Lung (tissue), 12 donors: ENCODE data around the gene THADA. TPM values are rescaled to one million over a fixed set of nuclear protein-coding genes. Genes with fewer than 3 reads are reported as not detected.
A peak's percentile ranks its signal among the peaks of the same experiment; 100 is the strongest.

ENCODE experiments used
- ATAC-seq: fragments of 200-7000 bp; cut with Tn5 transposase; one replicate; pipeline ENCODE4 v1.9.1; 2020; ENCODE audit warnings: moderate number of reproducible peaks; ENCODE audit not compliant: insufficient read depth, low FRiP score
- DNase-seq, 3 donors: peaks; one replicate each; pipeline ENCODE4 v3.0.0-alpha.2; 2013 to 2017
- H3K27ac ChIP-seq, 2 donors: one replicate each; pipeline ENCODE4 v1.5.1; 2013; ENCODE audit warnings: mild to moderate bottlenecking in 2 of 2, moderate library complexity in 2 of 2, control low read depth in 1 of 2, inconsistent platforms in 1 of 2, low read depth in 1 of 2, low read length in 1 of 2
- H3K27me3 ChIP-seq, 3 donors: one replicate each; pipeline ENCODE4 v1.5.1; 2013; ENCODE audit warnings: low read length in 2 of 3; ENCODE audit not compliant: control insufficient read depth in 3 of 3, insufficient read depth in 3 of 3
- H3K36me3 ChIP-seq, 4 donors: one replicate each; pipeline ENCODE4 v1.5.1; 2013; ENCODE audit warnings: low read length in 4 of 4, mild to moderate bottlenecking in 1 of 4, moderate library complexity in 1 of 4; ENCODE audit not compliant: control insufficient read depth in 4 of 4, insufficient read depth in 4 of 4
- H3K4me1 ChIP-seq, 5 donors: one replicate each; pipeline ENCODE4 v1.5.1; 2013; ENCODE audit warnings: low read length in 5 of 5, mild to moderate bottlenecking in 2 of 5, moderate library complexity in 1 of 5; ENCODE audit not compliant: control insufficient read depth in 5 of 5, insufficient read depth in 5 of 5
- H3K4me3 ChIP-seq: one replicate; pipeline ENCODE4 v1.5.1; 2013; ENCODE audit warnings: mild to moderate bottlenecking, control low read depth, moderate library complexity
- H3K9ac ChIP-seq, 2 donors: one replicate each; pipeline ENCODE4 v1.5.1; 2013; ENCODE audit warnings: low read length in 2 of 2, control low read depth in 1 of 2; ENCODE audit not compliant: insufficient read depth in 1 of 2
- H3K9me3 ChIP-seq, 4 donors: one replicate each; pipeline ENCODE4 v1.5.1; 2013; ENCODE audit warnings: low read length in 3 of 4, mild to moderate bottlenecking in 1 of 4, moderate library complexity in 1 of 4; ENCODE audit not compliant: control insufficient read depth in 4 of 4, insufficient read depth in 3 of 4
- WGBS, 2 donors: extraction: QIAGEN DNeasy Blood & Tissue Kit; methylation state at CpG; one replicate each; pipeline ENCODE4 v1.1.7; 2013; 5-methylcytosine and 5-hydroxymethylcytosine counted together
- polyA plus RNA-seq, 2 donors: library from polyadenylated mRNA; stranded (reverse); fragments of 200-250 nt; gene quantifications; one replicate each; pipeline ENCODE4 v1.2.1, GENCODE V29; 2013
- total RNA-seq, 2 donors: library from RNA; depleted of rRNA in 1 of 2; stranded (reverse); fragments of >200 nt in 1 of 2; gene quantifications; one replicate each; pipeline ENCODE4 v1.2.1, GENCODE V29; 2014 to 2021
- TF ChIP-seq, protein P1 (sequence below): IDR thresholded peaks from 2 replicates; pipeline ENCODE4 v1.5.1; 2012; ENCODE audit warnings: mild to moderate bottlenecking; ENCODE audit errors: control extremely low read depth, extremely low read depth
- donor health status: control.
- donor health status: control.
- donor health status: Bipolar disorder and iron deficiency.
- donor health status: healthy.
- donor health status: DM: yes; HTN: yes; CAD: no.

The THADA gene
- total and polyA plus RNA-seq, 4 donors: 11.3 to 72.5 (median 25.2) TPM

DNA sequence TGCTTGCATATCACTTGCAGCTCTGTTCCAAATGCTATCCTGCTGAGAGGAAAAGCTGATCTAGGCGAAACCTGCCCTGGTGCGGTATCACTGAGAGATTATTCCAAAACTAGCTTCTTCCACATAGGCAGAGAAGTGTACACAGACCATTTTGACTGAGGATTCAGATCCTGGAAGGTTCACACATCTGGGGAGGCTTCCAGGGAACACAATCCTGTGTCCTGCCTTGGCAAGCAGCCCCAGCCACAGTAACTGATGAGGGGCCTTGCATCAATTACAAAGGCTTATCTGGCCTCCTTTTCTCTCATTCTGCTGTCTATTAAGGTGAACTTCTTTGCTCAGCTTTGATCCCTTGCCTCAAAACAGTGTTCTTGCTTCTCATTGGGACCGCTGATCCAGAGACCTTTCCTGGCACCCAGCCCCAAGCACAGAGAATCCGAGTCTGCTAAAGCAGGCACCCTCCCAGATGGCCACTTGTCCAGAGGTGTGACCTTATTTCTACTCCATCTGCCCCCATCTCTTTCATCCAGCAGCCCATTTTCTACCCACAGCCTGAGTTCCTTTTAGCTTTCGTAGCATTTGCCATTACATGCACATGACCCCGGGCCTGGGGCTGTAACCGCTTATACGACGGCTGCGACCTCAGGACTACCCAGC lies 317.1 kb downstream of the THADA start:
- TF ChIP-seq, protein P1, sequence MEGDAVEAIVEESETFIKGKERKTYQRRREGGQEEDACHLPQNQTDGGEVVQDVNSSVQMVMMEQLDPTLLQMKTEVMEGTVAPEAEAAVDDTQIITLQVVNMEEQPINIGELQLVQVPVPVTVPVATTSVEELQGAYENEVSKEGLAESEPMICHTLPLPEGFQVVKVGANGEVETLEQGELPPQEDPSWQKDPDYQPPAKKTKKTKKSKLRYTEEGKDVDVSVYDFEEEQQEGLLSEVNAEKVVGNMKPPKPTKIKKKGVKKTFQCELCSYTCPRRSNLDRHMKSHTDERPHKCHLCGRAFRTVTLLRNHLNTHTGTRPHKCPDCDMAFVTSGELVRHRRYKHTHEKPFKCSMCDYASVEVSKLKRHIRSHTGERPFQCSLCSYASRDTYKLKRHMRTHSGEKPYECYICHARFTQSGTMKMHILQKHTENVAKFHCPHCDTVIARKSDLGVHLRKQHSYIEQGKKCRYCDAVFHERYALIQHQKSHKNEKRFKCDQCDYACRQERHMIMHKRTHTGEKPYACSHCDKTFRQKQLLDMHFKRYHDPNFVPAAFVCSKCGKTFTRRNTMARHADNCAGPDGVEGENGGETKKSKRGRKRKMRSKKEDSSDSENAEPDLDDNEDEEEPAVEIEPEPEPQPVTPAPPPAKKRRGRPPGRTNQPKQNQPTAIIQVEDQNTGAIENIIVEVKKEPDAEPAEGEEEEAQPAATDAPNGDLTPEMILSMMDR: no peak
- 88 to 92% methylated on average over 10 of the region's 10 CpGs for WGBS, 2 donors
- H3K27me3 ChIP-seq: no peaks in the 10 kb centered on the region
- peak in 1 of 3 donors; percentile 32 for DNase-seq
- ATAC-seq: no peak
- no peaks in the 10 kb centered on the region for H3K9me3 ChIP-seq
- H3K36me3 ChIP-seq: peaks cover 0 to 25% (median 12%) of the 10 kb centered on the region in 4 donors
- peaks cover 0 to 27% (median 20%) of the 10 kb centered on the region in 5 donors for H3K4me1 ChIP-seq
- H3K9ac ChIP-seq: no peak overlapping the region
- H3K4me3 ChIP-seq: no peak overlapping the region
- no peak overlapping the region for H3K27ac ChIP-seq

DNA sequence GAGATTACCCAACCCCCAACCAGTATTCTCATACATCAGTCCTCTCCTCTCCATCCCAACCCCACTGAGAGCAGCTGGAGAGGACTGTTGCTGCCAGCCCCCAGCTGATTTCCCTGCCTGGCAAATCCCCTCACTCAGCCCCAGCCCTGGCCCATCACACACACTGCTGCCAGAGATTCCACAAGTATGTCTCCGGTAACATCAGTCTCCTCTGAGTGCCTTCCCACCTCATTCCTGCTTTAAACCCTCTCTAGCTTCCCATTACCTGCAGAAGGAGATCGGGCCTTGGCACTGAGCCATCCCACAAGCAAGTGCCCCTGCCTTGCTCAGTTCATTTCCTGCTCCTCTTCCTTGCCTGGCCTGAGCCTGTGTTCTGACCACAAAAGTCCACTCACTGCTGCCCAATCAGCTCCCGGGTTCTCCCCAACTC lies 318.9 kb downstream of the THADA start:
- WGBS, 2 donors: 32 to 39% methylated on average over 3 of the region's 3 CpGs
- peak; percentile 39 for ATAC-seq
- Histone ChIP-seq H3K27ac (peak overlapping the region in 1 of 2 donors; percentile 11), H3K4me3 (no peak overlapping the region), H3K9me3 (no peaks in the 10 kb centered on the region), H3K36me3 (peaks cover 0 to 11% (median 4%) of the 10 kb centered on the region in 4 donors), H3K4me1 (peaks cover 0 to 27% (median 20%) of the 10 kb centered on the region in 5 donors), H3K9ac (peak overlapping the region in 1 of 2 donors; percentile 46), H3K27me3 (no peaks in the 10 kb centered on the region)
- peak; percentile 78 to 81 (median 79) for DNase-seq
- TF ChIP-seq, protein P1: no peak

DNA sequence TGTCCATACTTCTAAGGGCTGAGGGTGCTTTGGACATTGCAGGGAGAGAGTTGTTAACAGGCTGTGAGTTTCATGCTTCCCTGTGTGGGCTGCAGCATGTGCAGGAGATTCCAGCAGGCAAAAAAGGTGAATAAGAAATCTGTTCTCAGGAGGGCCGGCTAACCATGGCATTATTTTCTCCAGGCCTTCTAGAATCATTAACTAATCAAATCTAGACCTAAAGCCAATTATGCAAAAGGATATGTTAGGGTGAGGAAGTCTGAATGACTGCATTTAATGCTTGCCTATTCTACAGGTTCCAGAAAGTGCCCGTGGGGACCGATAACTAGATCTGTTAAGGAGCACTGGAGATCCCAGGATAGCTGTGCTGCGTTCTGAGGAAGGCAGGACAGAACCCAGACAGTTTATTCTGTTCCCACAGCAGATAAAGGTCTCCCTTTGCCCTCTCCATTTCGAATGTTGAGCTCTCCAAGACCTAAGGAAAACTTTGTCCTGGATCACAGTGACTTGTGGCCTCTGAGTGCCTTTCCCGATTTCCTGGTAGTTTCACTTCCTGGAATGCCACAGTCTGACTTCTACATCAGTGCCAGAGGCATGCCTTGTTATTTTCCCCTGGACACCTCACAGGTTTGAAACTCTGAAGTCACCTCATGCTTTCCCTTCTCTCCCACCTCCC lies 319.4 kb downstream of the THADA start:
- H3K4me1 ChIP-seq: peaks cover 0 to 27% (median 20%) of the 10 kb centered on the region in 5 donors
- TF ChIP-seq, protein P1: no peak
- H3K4me3 ChIP-seq: no peak overlapping the region
- H3K9me3 ChIP-seq: no peaks in the 10 kb centered on the region
- peaks cover 0 to 12% (median 3%) of the 10 kb centered on the region in 4 donors for H3K36me3 ChIP-seq
- 64 to 83% methylated on average over 6 of the region's 6 CpGs for WGBS, 2 donors
- H3K27ac ChIP-seq: peak overlapping the region in 1 of 2 donors; percentile 11
- H3K27me3 ChIP-seq: no peaks in the 10 kb centered on the region
- ATAC-seq (no peak), DNase-seq (no peak)
- peak overlapping the region in 1 of 2 donors; percentile 46 for H3K9ac ChIP-seq
